T-helper 2 cell treated with Interferon-gamma antibody and Interleukin-4, amounts not matched to agents 5 μg/mL and 100 μg/mL, for 36 hours (primary cell): ENCODE data around the gene UBL7.
A peak's percentile ranks its signal among the peaks of the same experiment; 100 is the strongest.

Source experiments
- DNase-seq: peaks from one replicate; pipeline ENCODE4 v3.0.0; 2021; ENCODE audit warnings: low spot score
- H3K27ac Mint-ChIP-seq: one replicate; pipeline ENCODE4 v1.8.0; 2021; ENCODE audit warnings: mild to moderate bottlenecking, mixed read lengths
- H3K27me3 Mint-ChIP-seq: one replicate; pipeline ENCODE4 v1.8.0; 2021; ENCODE audit warnings: low read depth, mixed read lengths
- H3K36me3 Mint-ChIP-seq: one replicate; pipeline ENCODE4 v1.8.0; 2021; ENCODE audit warnings: low read depth, mixed read lengths
- H3K4me1 Mint-ChIP-seq: one replicate; pipeline ENCODE4 v1.8.0; 2021; ENCODE audit warnings: low read depth, mixed read lengths
- H3K4me3 Mint-ChIP-seq: one replicate; pipeline ENCODE4 v1.8.0; 2022; ENCODE audit warnings: mild to moderate bottlenecking, moderate library complexity, mixed read lengths
- H3K9me3 Mint-ChIP-seq: one replicate; pipeline ENCODE4 v1.8.0; 2021; ENCODE audit warnings: mixed read lengths

Gene UBL7

DNA sequence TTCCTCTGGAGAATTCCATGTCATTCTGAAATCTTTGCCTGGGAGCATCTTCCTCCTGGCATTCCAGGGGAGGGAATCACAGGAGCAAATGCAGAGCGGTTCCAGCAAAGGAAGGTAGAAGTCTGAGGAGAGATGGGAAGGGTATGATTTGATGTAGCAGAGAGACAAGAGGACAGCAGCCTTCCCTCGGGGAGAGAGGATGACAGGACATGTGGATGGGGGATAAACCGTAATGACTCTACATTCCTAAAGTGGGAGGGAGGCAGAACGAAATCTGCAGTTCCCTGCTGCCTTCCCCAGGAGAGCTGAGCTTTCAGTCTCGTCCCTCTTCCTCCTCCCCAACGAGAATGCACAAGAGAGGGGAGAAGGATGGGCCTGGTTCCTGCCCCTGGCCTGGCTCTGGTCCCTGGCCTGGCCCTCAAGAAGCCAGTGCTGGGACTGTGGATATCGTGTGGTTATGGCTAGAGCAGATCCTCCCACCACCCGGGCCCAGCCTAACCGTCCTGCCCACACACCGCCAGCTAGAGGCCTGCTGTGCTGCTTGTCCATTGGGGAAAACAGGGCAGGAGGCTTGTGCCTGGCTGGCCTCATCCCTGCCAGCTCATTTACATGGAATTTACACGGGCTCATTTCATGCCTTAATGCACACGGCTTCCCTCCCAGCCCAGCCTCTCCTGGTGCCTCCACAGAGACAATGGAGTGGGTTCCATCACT, 53.8 kb downstream of the UBL7 start:
- no peaks in the 10 kb centered on the region for H3K9me3 Mint-ChIP-seq
- no peak overlapping the region for H3K27ac Mint-ChIP-seq
- no peaks in the 10 kb centered on the region for H3K27me3 Mint-ChIP-seq
- no peak for DNase-seq
- H3K36me3 Mint-ChIP-seq: peaks cover 3% of the 10 kb centered on the region
- peaks cover 21% of the 10 kb centered on the region for H3K4me1 Mint-ChIP-seq
- no peak overlapping the region for H3K4me3 Mint-ChIP-seq

- no peak for DNase-seq
- Mint-ChIP-seq H3K4me3 (no peak overlapping the region), H3K36me3 (peaks cover 3% of the 10 kb centered on the region), H3K4me1 (peaks cover 27% of the 10 kb centered on the region), H3K27me3 (no peaks in the 10 kb centered on the region), H3K9me3 (no peaks in the 10 kb centered on the region), H3K27ac (no peak overlapping the region)
Observed at GRCh38 chr15:74406517-74406916, 54.4 kb downstream of the UBL7 start.

GRCh38 chr15:74405823-74406222, 55.1 kb downstream of the UBL7 start:
- Mint-ChIP-seq H3K9me3 (no peaks in the 10 kb centered on the region), H3K27me3 (no peaks in the 10 kb centered on the region), H3K4me1 (peaks cover 34% of the 10 kb centered on the region), H3K4me3 (no peak overlapping the region), H3K36me3 (peaks cover 2% of the 10 kb centered on the region), H3K27ac (no peak overlapping the region)
- DNase-seq: no peak

DNA sequence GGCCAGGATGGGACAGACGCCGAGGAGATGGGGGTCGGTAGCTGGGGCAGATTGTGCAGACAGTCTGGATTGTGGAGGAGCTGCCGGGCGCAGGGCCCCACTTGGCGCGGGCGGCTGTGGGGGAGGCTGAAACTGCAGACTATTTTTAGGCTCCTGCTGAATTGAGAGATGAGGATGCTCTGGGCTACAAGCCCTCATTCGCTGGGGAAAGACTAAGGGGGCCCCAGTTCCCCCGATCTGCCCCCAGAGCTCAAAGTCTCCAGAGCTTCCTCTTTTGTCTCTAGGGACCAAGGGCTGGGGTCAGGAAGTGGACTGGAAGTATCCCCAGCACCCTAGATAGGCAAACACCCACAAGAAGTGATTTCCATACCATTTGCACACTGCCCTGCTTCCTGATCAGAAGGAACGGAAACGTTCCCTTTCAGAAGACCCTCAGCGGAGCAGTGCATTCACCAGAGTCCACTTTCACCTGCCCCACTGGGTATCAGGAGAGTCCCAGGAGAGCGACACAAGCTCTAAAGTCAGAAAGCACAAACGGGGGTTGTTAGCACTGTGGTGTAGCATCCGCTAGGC, 56.9 kb downstream of the UBL7 start:
- Mint-ChIP-seq H3K4me3 (peak overlapping the region; percentile 59), H3K4me1 (peaks cover 48% of the 10 kb centered on the region), H3K27me3 (no peaks in the 10 kb centered on the region), H3K9me3 (no peaks in the 10 kb centered on the region), H3K36me3 (no peaks in the 10 kb centered on the region), H3K27ac (peak overlapping the region; percentile 83)
- DNase-seq: no peak

DNA sequence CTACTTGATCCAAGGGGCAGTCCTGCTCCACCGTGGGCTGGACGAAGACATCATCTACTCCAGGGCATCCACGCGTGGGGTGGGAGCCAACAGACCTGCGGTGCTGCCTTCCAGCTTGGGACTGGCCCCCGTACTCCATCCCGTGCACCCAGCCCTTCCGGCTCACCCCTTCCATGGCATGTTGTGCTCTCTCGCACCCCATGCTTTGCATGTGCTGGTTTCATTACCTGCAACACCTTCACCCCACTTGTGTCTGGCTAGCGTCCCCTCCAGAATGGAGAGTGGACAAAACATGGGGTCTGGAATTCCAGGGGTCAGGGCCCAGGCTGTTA, 57.4 kb downstream of the UBL7 start:
- Mint-ChIP-seq H3K4me3 (peak overlapping the region; percentile 59), H3K4me1 (peaks cover 51% of the 10 kb centered on the region), H3K27me3 (no peaks in the 10 kb centered on the region), H3K9me3 (no peaks in the 10 kb centered on the region), H3K27ac (peak overlapping the region; percentile 83), H3K36me3 (no peaks in the 10 kb centered on the region)
- no peak for DNase-seq

GRCh38 chr15:74402873-74403587, 57.9 kb downstream of the UBL7 start:
- Mint-ChIP-seq H3K27me3 (no peaks in the 10 kb centered on the region), H3K9me3 (no peaks in the 10 kb centered on the region), H3K27ac (peak overlapping the region; percentile 83), H3K4me3 (peak overlapping the region; percentile 59), H3K36me3 (no peaks in the 10 kb centered on the region), H3K4me1 (peaks cover 56% of the 10 kb centered on the region)
- peak; percentile 89 for DNase-seq

- Mint-ChIP-seq H3K9me3 (no peaks in the 10 kb centered on the region), H3K4me1 (peaks cover 62% of the 10 kb centered on the region)
Observed at GRCh38 chr15:74402337-74402841, 58.6 kb downstream of the UBL7 start.

DNA sequence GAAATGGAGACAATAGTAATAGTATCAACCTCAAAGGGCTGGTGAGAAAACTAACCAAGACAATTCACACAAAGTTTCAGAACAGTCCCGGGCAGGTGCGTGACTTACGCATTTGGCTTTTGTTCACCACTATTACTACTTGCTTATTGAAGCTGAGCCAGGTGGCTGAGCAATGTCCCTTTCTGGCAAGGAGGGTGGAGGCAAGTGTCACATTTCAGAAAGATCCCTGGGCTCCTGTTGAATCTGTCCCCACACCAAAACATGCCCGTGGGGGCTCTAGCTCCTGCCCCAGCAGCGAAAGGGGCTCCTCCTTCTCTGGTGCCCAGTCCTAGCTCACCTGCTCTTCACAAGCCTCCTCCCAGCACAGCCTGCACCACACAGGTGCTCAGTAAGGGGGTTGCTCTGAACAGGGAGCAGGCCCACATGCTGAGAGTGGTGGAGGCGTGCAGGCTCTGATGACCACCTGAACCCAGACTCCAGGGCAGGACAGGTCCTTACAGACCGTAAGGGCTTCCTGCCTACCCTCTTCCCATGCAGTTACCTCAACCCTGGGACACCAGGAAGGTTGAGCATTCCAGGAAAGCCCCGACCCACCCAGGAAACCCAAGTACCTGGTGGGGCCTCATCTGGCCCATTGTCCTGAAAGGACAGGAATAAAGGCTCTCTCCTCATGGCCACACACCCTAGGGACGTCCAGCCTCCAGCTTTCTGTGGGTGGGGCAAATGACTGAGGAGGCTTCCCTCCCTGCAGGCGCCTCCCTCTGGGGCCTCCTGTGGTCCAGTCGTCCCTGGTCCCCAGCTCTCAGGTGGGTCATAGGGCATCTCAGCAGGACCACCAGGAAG, 59.8 kb downstream of the UBL7 start:
- DNase-seq: peak; percentile 45
- Mint-ChIP-seq H3K36me3 (no peaks in the 10 kb centered on the region), H3K4me3 (peak overlapping the region; percentile 59), H3K4me1 (peaks cover 70% of the 10 kb centered on the region), H3K9me3 (no peaks in the 10 kb centered on the region), H3K27me3 (no peaks in the 10 kb centered on the region), H3K27ac (peak overlapping the region; percentile 82)

More at GRCh38 chr15:74402337-74402841, 58.6 kb downstream of the UBL7 start:
- H3K36me3 Mint-ChIP-seq: no peaks in the 10 kb centered on the region
- H3K4me3 Mint-ChIP-seq: peak overlapping the region; percentile 59
- peak overlapping the region; percentile 83 for H3K27ac Mint-ChIP-seq
- no peaks in the 10 kb centered on the region for H3K27me3 Mint-ChIP-seq
- DNase-seq: no peak

GRCh38 chr15:74400313-74400860, 60.6 kb downstream of the UBL7 start:
- no peaks in the 10 kb centered on the region for H3K27me3 Mint-ChIP-seq
- H3K9me3 Mint-ChIP-seq: no peaks in the 10 kb centered on the region
- H3K36me3 Mint-ChIP-seq: no peaks in the 10 kb centered on the region
- peak overlapping the region; percentile 82 for H3K27ac Mint-ChIP-seq
- peak; percentile 69 for DNase-seq
- H3K4me3 Mint-ChIP-seq: peak overlapping the region; percentile 59
- H3K4me1 Mint-ChIP-seq: peaks cover 70% of the 10 kb centered on the region

DNA sequence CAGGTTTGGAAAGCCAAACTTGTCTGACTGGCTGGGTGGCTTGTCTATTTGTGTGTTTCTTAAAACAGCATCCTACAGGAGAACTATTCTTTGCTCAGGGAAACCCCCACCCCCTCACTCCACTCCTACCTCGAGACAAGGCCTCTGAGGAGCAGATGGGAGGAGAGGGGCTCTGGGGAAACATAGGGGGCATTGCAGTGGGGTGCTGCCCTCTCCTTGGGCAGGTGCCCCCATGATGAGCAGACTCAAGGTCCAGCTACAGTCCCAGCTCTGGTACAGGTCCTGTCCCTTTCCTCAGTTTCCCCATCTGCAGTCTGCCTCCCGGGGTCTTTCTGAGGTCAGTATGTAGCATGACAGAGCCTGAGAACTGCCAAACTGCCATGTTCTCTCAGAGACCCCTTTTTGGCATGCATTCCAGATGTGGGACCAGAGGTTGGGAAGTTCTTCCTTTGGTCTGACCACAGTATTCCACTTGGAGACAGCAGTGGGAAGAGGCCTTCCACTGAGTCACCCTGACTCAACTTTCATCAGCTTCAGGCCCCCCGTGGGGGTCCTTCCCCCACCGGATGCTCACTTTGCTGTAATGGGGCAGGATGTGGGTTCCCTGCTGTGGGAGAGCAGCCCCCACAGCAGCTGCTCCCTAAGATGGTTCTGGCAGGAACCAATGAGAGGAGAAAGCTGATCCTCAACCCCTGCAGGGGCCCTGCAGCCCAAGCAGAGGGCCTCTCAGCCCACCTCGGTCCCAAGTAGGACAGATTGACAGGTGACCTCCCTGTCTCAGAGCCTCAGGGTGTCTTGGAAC, 61.2 kb downstream of the UBL7 start:
- H3K9me3 Mint-ChIP-seq: no peaks in the 10 kb centered on the region
- H3K27ac Mint-ChIP-seq: peak overlapping the region; percentile 82
- H3K4me1 Mint-ChIP-seq: peaks cover 70% of the 10 kb centered on the region
- H3K27me3 Mint-ChIP-seq: no peaks in the 10 kb centered on the region
- H3K4me3 Mint-ChIP-seq: peak overlapping the region; percentile 59
- H3K36me3 Mint-ChIP-seq: no peaks in the 10 kb centered on the region
- peak; percentile 67 for DNase-seq

DNA sequence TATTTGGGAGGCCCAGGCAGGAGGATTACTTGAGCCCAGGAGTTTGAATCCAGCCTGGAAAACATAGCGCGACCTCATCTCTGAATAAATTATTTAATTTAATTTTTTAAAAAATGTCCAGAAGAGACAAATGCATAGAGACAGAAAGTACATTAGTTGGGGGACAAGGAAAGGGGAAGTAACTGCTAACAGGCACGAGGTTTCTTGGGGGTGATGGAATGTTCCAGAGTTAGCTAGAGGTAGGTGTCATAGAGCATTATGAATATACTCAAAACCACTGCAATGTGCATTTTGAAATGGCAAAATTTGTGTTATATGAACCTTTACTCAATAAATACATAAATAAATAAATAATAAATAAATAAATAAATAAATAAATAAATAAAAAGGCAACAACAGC, 61.9 kb downstream of the UBL7 start:
- Mint-ChIP-seq H3K27ac (peak overlapping the region; percentile 49), H3K4me3 (no peak overlapping the region), H3K4me1 (peaks cover 68% of the 10 kb centered on the region), H3K9me3 (no peaks in the 10 kb centered on the region), H3K36me3 (no peaks in the 10 kb centered on the region), H3K27me3 (no peaks in the 10 kb centered on the region)
- no peak for DNase-seq

- H3K4me3 Mint-ChIP-seq: no peak overlapping the region
- no peak for DNase-seq
- no peaks in the 10 kb centered on the region for H3K9me3 Mint-ChIP-seq
- no peaks in the 10 kb centered on the region for H3K36me3 Mint-ChIP-seq
- H3K27me3 Mint-ChIP-seq: no peaks in the 10 kb centered on the region
- peak overlapping the region; percentile 24 for H3K27ac Mint-ChIP-seq
- H3K4me1 Mint-ChIP-seq: peaks cover 60% of the 10 kb centered on the region
Observed at GRCh38 chr15:74398183-74398582, 62.8 kb downstream of the UBL7 start.
